Activated T-helper 17 cell treated with anti-CD3 and anti-CD28 coated beads, Interleukin-2, amount 50 U/mL, for 72 hours (primary cell): ENCODE results near the gene ZFYVE21. TPM values are rescaled to one million over a fixed set of nuclear protein-coding genes. Genes with fewer than 3 reads are reported as not detected.
A peak's percentile ranks its signal among the peaks of the same experiment; 100 is the strongest.

Experiments used
- ATAC-seq: fragments of 150-1000 bp; cut with Tn5 transposase; replicated peaks from 2 replicates; pipeline ENCODE4 v1.10.0; 2021; ENCODE audit warnings: mild to moderate bottlenecking, moderate library complexity
- H3K27ac Mint-ChIP-seq: one replicate; pipeline ENCODE4 v1.8.0; 2022; ENCODE audit warnings: mixed read lengths
- H3K27me3 Mint-ChIP-seq: one replicate; pipeline ENCODE4 v1.8.0; 2022; ENCODE audit warnings: mixed read lengths
- H3K36me3 Mint-ChIP-seq: one replicate; pipeline ENCODE4 v1.8.0; 2022; ENCODE audit warnings: low read depth, mild to moderate bottlenecking, mixed read lengths
- H3K4me1 Mint-ChIP-seq: one replicate; pipeline ENCODE4 v1.8.0; 2022; ENCODE audit warnings: mixed read lengths
- H3K4me3 Mint-ChIP-seq: one replicate; pipeline ENCODE4 v1.8.0; 2022; ENCODE audit warnings: mild to moderate bottlenecking, mixed read lengths
- H3K9me3 Mint-ChIP-seq: one replicate; pipeline ENCODE4 v1.8.0; 2022; ENCODE audit warnings: mixed read lengths
- total RNA-seq, 2 donors: library from RNA; stranded (reverse); gene quantifications; one replicate each; pipeline ENCODE4 v1.2.3, GENCODE V29; 2022

Gene ZFYVE21
- total RNA-seq, 2 donors from 2014 or later: 18.2 to 20.6 TPM

DNA sequence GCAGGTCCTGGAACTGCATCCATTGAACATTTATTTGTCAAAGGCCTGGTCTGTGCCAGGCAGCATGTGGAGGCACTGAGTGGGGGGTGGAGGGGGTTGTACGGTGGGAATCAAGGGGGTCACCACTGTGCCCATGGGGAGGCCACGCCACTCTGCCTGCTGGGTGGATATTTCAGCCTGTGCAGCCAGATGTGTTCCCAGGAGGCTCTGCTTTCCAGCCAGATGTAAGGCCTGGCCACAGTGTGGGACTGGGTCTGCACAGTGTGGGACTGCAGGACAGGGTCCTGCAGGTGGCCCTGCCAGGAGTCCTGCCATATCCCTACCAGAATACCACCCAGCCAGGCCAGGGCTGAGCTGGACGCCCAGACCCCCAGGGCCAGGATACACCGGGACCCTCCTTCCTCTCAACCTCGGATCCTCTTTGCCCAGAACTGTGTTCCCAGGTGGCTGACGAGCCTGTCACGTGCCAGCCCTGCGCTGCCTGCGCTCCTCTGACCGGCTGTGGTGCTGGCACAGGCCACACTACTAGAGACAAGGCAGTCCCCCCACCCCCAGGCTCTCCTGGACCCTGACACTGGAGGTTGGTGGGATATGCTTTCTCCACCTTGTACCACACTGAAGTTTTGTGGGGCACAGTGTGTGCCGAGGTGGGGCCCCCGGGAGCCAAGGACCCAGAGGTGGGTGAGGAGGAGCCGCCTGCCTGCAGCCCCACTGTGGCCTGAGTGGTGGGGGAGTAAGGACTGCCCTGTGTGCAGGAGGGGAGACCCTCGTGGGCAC, 17.8 kb upstream of the ZFYVE21 start:
- Mint-ChIP-seq H3K4me3 (no peak overlapping the region), H3K27ac (no peak overlapping the region), H3K4me1 (no peaks in the 10 kb centered on the region), H3K36me3 (peaks cover 58% of the 10 kb centered on the region), H3K9me3 (no peaks in the 10 kb centered on the region), H3K27me3 (no peaks in the 10 kb centered on the region)
- ATAC-seq: no peak

DNA sequence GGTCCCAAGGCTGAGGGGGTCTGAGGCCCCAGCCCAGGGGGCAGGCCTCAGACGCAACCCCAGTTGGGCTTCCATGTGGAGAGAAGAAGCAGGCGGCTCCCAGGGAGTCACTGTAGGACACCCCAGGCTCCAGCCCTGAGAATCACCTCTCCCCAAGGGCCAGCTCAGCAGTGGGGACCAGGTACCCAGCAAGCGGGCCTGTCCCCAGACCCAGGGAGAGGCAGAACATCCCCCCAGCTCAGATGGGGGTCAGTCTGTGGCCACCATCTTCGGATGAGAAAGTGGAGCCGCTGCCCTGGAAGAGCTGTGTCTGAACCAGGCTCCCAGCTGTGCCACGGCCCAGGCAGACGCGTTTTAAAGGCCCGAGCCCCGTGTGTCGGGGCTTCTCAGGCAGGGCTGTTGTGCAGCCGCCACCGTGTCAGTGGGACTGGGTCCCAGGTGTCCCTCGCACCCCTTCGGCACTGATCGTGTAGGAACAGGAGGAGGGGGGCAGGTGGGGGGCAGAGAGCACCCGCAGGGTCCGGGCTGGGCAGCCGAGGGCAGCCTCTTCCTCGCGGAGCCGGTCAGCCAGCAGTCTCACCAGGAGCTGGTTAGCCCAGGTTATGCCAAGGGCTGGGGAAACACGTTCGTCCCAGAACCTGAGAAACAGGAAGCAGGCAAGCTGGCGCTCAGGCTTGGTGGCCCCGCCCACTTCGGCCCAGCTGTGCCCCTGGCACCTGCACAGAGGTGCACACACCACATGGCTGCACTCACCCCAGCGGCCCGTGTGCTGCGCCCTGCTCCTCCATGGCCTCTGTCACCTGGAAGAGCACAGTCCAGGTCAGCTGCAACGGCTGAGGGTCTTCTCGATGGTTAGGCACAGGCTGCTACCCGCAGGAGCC, 17.0 kb upstream of the ZFYVE21 start:
- Mint-ChIP-seq H3K27me3 (no peaks in the 10 kb centered on the region), H3K27ac (no peak overlapping the region), H3K9me3 (no peaks in the 10 kb centered on the region), H3K4me3 (no peak overlapping the region), H3K4me1 (peaks cover 2% of the 10 kb centered on the region), H3K36me3 (peaks cover 57% of the 10 kb centered on the region)
- ATAC-seq: no peak

DNA sequence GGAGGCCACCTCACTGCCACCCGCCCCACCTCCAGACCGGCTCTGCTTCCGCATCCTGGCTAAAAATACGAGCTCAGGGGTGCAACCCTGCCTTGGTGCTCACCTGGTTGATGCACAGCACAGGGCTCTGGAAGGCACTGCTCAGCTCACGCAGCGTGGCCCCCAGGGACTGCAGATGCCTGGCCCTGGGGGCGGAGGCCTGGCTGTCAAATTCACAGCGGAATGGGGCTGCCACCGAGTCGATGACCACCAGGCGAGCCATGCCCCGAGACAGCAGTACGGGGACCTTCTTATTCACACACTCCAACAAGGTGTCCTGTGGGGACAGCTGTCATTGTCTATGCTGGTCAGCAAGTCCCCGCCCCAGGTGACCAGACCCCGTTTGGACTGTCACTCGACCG, 16.3 kb upstream of the ZFYVE21 start:
- peaks cover 6% of the 10 kb centered on the region for H3K4me1 Mint-ChIP-seq
- no peak for ATAC-seq
- H3K27me3 Mint-ChIP-seq: no peaks in the 10 kb centered on the region
- no peak overlapping the region for H3K4me3 Mint-ChIP-seq
- peaks cover 56% of the 10 kb centered on the region for H3K36me3 Mint-ChIP-seq
- H3K9me3 Mint-ChIP-seq: no peaks in the 10 kb centered on the region
- H3K27ac Mint-ChIP-seq: no peak overlapping the region

DNA sequence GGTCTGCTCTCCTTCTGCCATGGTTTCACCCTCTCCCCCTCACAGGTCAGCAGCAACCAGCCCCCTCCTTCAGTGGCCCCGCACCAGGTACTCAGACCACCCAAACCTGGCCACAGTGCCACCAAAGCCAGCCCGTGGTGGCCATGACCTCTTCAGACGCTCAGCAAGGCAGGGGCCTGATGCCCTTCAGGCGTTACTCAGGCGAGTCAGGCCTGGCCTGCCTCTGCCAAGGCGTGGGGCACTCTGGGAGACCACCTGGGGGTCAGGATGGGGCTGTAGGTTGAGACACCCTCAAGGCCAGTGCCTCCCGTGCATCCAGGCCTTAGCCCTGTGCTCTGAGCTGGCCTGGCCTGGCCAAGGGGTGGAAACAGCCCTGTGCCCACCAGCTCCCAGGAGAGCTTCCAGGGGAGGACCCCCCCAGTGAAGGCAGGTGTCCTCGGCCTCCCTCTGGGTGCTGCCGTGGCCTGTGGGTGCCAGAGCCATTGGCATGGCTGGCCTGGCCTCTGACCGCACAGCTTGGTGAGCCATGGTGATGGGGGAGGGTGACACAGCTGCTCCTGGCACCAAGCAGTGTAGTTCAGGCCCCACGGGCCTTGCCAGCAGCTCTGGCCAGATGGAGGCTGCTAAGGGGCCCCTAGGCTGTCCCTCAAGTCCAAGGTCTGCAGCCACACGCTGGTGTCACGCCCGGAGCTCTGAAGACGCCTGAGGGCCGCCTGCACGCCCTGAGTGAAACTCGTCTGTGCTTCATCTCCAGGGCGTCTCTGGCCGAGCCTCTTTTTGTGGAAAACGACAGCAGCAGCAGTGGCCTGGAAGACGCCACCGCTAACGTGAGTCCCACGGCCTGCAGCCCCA, 15.5 kb upstream of the ZFYVE21 start:
- Mint-ChIP-seq H3K27ac (no peak overlapping the region), H3K9me3 (no peaks in the 10 kb centered on the region), H3K27me3 (no peaks in the 10 kb centered on the region), H3K4me3 (no peak overlapping the region), H3K4me1 (peaks cover 6% of the 10 kb centered on the region), H3K36me3 (peaks cover 58% of the 10 kb centered on the region)
- no peak for ATAC-seq

DNA sequence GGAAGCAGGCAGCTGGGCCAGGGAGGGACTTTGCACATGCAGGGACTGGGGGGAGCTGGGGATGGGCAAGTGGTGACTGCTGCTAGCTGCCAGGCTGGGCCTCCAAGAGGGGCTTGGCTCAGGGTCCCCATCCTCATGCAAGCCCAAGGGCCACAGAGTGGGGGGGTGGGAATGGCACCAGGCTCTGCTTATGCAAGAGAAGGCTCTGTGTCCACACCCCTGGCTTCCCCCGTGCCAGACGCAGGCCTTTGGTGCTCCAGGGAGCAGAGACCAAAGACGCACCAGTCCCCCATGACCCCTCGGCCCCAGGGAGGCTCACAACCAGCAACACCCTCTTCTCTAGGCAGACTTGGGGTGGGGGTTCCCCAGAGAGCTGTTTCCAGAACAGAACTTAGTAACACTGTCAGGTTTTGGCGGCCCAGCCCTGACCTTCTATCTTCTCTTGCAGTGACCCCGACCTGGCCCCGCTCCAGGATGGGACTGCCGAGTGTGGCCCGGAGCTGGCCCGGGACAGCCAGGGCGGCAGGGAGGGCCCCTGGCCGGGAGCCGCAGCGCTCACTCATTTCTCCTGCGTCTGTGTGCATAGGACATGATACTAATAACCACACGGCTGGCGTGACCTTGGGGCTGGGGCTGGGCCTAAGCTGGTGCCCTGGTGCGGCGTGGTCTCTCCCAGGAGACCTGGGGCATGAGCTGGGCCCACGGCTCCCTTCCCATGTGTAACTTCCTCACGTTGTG, 14.7 kb upstream of the ZFYVE21 start:
- ATAC-seq: no peak
- Mint-ChIP-seq H3K27ac (no peak overlapping the region), H3K4me3 (no peak overlapping the region), H3K9me3 (no peaks in the 10 kb centered on the region), H3K36me3 (peaks cover 62% of the 10 kb centered on the region), H3K4me1 (peaks cover 6% of the 10 kb centered on the region), H3K27me3 (no peaks in the 10 kb centered on the region)

DNA sequence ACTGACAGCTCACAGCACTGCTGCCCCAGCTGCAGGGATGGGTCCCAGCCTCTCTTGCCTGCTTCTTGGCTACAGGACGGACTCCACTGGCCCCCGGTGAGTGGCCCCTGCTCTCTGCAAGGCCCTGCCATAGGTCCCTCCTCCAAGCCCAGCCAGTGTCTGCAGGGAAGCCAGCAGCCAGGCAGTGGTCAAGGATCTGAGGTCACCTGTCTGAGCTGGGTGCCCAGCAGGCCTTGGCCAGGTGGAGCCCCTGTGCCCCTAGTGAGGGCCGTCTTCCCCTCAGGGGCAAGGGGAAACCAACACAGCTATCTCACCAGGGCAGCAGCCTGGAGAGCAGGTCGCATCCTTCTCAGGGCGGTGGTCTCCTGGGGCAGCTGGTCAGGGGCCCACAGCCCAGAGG, 13.5 kb upstream of the ZFYVE21 start:
- Mint-ChIP-seq H3K27ac (no peak overlapping the region), H3K27me3 (no peaks in the 10 kb centered on the region), H3K9me3 (no peaks in the 10 kb centered on the region), H3K4me1 (peaks cover 6% of the 10 kb centered on the region), H3K4me3 (no peak overlapping the region), H3K36me3 (peaks cover 53% of the 10 kb centered on the region)
- ATAC-seq: no peak

DNA sequence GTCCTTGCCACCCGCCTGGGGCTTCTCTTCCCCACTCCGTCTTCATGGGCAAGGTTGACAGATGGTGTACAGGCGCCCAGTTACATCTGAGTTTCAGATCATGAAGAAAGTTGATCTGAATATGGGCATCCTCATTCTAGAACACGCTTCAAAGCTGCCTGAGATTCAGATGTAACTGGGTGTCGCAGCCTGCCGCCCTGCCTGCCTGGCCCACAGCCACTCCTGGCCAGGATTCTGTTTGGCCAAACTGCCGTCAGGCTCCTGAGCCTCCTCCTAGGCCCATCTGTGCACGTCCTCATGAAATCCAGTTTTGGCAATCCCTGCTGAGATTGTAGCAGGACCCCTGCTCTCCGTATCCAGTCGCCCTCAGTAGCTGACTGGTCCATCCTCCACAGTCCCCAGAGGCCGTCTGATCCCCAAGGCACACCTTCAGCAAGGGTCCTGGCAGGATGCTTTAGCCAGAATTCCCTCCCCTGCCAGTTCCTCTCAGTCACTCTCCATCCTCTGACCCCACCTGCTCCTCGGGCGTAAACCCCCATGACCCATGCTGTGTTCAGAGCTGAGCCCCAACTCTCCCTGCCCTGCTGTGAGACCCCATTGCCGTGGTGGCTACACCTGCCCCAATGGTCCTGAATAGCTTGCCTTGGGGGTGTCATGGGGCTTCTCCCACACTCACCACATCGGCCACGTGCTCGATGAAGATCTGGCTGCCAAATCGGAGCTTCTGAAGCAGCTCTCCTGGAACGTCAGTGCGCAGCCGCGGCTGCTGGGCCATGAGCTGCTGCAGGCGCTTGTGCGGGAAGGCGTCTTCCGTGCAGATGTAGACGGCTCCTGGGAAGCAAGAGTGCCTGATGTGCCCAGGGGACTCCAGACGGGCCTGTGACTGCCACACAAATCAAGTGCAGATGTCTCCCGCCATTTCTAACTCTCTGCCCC, 12.8 kb upstream of the ZFYVE21 start:
- Mint-ChIP-seq H3K4me3 (no peak overlapping the region), H3K36me3 (peaks cover 46% of the 10 kb centered on the region), H3K27ac (no peak overlapping the region), H3K4me1 (peaks cover 6% of the 10 kb centered on the region), H3K27me3 (no peaks in the 10 kb centered on the region), H3K9me3 (no peaks in the 10 kb centered on the region)
- no peak for ATAC-seq

DNA sequence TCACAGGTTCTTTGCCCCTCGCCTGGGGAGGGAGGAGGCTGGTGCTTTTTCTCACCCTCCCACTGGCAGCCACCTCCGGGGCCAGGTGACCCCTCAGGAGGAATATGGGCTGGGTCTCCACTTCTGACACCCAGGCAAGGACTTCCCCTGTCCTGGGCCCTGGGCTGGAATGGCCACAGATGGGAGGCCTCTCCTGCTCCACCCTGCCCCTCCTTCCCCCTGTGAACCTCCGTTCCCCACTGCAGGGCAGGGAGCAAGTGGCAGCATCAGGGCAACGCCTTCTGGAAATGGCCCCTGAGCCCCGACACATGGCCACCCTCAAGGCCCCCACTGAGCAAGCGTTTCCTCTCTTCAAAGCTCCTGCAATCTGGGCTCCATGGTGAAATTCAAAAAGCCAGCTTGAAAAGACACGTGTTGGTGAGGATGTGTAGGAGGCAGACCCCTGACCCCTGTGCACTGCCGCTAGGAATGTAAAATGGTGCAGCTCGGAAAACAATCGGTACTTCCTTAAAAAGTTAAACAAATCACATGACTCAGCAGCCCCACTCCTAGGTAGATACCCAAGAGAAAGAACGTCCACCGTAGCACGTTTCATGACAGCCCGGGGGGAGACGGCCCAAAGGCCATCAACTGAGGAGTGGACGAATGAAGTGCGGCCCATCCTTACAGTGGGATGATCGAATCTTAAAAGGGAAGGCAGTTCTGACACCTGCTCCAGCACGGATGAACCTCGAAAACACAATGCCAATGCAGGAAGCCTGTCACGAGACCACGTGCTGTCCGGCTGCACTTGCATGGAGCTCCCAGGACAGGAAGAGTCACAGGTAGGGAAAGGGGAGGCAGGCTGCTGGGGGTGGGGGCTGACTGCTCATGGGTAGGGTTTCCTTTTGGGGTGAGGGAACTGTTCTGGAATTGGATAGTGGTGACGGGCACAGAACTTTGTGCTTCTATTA, 11.9 kb upstream of the ZFYVE21 start:
- Mint-ChIP-seq H3K4me1 (peaks cover 6% of the 10 kb centered on the region), H3K27ac (peak overlapping the region; percentile 74), H3K9me3 (no peaks in the 10 kb centered on the region), H3K27me3 (no peaks in the 10 kb centered on the region), H3K36me3 (peaks cover 50% of the 10 kb centered on the region), H3K4me3 (no peak overlapping the region)
- no peak for ATAC-seq

DNA sequence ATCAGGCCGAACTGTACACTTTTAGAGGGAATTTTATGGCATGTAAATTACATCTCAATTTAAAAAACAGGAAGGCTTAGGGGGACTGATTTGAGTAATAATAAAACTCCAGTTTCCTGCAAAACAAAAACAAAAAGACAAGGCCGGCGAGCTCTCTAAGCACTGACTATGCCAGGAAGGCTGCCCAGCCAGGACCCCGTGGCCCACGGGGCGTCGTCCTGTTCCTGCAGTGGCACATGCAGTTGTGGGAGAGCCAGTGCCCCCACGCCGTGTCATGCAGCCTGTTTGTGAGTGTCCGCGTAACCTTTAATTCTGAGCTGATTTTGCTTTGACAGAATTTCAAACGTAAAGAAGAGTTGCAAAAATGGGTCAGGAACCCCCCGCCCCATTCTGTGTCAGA, 10.9 kb upstream of the ZFYVE21 start:
- no peaks in the 10 kb centered on the region for H3K27me3 Mint-ChIP-seq
- H3K4me3 Mint-ChIP-seq: no peak overlapping the region
- H3K27ac Mint-ChIP-seq: peak overlapping the region; percentile 17
- peaks cover 54% of the 10 kb centered on the region for H3K36me3 Mint-ChIP-seq
- H3K9me3 Mint-ChIP-seq: no peaks in the 10 kb centered on the region
- ATAC-seq: no peak
- H3K4me1 Mint-ChIP-seq: peaks cover 6% of the 10 kb centered on the region

DNA sequence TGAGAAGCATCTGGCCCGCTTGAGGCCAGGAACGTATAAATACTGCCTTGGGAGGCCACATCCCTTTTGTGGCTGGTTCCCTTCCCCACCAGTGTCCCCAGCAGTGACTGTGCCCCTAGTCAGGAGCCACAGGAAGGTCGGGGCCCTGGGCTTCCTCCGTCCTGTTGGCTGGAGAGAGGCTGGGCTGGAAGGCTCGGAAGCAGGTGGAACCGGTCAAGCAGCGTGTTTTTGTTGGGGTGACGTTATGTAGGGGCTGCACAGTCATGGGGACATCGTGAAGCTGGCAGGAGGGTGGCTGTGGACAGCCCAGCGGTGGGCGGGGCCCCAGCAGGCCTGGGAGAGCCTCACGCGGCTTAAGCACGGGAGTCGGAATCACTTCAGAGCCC, 10.5 kb upstream of the ZFYVE21 start:
- Mint-ChIP-seq H3K36me3 (peaks cover 53% of the 10 kb centered on the region), H3K4me3 (no peak overlapping the region), H3K27ac (peak overlapping the region; percentile 17), H3K27me3 (no peaks in the 10 kb centered on the region), H3K9me3 (no peaks in the 10 kb centered on the region), H3K4me1 (peaks cover 6% of the 10 kb centered on the region)
- ATAC-seq: no peak

DNA sequence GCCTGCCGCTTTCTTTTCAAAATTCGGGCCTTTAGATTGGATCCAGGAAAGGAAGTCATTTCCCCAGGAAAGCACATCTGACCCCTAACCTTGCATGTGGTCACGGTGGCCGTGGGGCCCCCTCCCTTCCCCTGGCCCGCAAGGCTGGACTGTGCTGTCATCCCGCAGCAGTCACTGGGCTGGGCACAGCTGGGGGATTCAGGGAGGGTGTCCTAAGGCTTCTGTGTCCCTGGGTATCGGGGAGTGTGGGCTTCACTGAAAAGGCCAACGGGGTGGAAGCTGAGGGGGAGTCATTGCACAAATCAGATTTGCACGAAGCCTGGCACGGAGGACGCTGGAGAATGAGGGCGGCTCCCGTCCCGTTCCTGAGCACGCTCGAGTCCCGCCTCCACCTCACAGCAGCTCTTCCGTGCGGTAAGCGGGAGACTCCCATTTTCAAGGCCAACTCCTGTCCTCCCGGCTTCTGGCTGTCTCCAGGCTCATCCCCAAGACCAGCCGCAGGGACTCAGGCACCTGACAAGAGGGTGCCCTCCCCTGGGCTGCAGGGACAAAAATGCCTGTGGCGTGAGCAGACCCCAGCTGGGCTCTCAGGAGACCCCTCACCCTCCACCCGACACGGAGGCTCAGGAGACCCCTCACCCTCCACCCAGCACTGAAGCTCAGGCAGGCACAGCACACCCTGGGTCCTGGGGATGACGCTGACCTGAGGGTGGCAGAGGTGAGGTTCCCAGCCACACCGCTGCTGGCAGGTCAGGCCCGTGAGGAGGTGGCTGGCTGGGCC, 9.9 kb upstream of the ZFYVE21 start:
- H3K4me3 Mint-ChIP-seq: no peak overlapping the region
- no peaks in the 10 kb centered on the region for H3K27me3 Mint-ChIP-seq
- H3K27ac Mint-ChIP-seq: no peak overlapping the region
- no peaks in the 10 kb centered on the region for H3K9me3 Mint-ChIP-seq
- H3K4me1 Mint-ChIP-seq: peaks cover 6% of the 10 kb centered on the region
- H3K36me3 Mint-ChIP-seq: peaks cover 54% of the 10 kb centered on the region
- no peak for ATAC-seq
